Measurements from ENCODE around the gene APCDD1L.

The APCDD1L gene

GRCh38 chr20:58504566-58504965 lies 10.6 kb downstream of the APCDD1L start:
- CTCF ChIA-PET, result interaction anchor here (0.6 kb wide), 1 partner anchor 55 kb away, joined by 3 read pairs; no protein-coding TSS in a partner anchor
- DNase-seq (ENCODE audit: extremely low spot score), result no peak
- TF ChIP-seq FOXA1 (IDR thresholded peaks at IDR 0.05) (no peak), ELF4 (IDR thresholded peaks at IDR 0.05) (no peak), LEF1 (IDR thresholded peaks at IDR 0.05; ENCODE audit: borderline replicate concordance) (no peak), SP1 (IDR thresholded peaks at IDR 0.05) (no peak), ZNF384 (IDR thresholded peaks at IDR 0.05) (no peak)
- POLR2A ChIA-PET, result no interaction called here

GRCh38 chr20:58503668-58504067 lies 11.5 kb downstream of the APCDD1L start:
- ChIA-PET POLR2A (no interaction called here), CTCF (no interaction called here)
- TF ChIP-seq L3MBTL2 (conservative IDR thresholded peaks at IDR 0.05), result no peak
- no peak for TF ChIP-seq FOXM1 (IDR thresholded peaks at IDR 0.05; ENCODE audit: borderline replicate concordance)
- TF ChIP-seq PKNOX1 (IDR thresholded peaks at IDR 0.05), result no peak
- TF ChIP-seq ZNF384 (IDR thresholded peaks at IDR 0.05), result no peak
- TF ChIP-seq CTBP1 (IDR thresholded peaks at IDR 0.05; ENCODE audit: borderline replicate concordance), result no peak
- no peak for TF ChIP-seq FOXK2 (IDR thresholded peaks at IDR 0.05)
- TF ChIP-seq SUZ12 (IDR thresholded peaks at IDR 0.05), result no peak
- TF ChIP-seq FOXA1 (IDR thresholded peaks at IDR 0.05), result no peak
- no peak for TF ChIP-seq ARNT (IDR thresholded peaks at IDR 0.05)
- no peak for TF ChIP-seq BHLHE40 (IDR thresholded peaks at IDR 0.05; ENCODE audit: borderline replicate concordance)
- TF ChIP-seq LEF1 (IDR thresholded peaks at IDR 0.05; ENCODE audit: borderline replicate concordance), result no peak
- TF ChIP-seq TARDBP (IDR thresholded peaks at IDR 0.05), result no peak
- no peak for TF ChIP-seq ELF4 (IDR thresholded peaks at IDR 0.05)
- no peak for TF ChIP-seq HDGF (IDR thresholded peaks at IDR 0.05; ENCODE audit: borderline replicate concordance)
- no peak for TF ChIP-seq NFRKB (IDR thresholded peaks at IDR 0.05)
- no peak for TF ChIP-seq SP1 (IDR thresholded peaks at IDR 0.05)
- no peak for DNase-seq (ENCODE audit: extremely low spot score)

- TF ChIP-seq LEF1 (IDR thresholded peaks at IDR 0.05; ENCODE audit: borderline replicate concordance), result no peak
- no peak for TF ChIP-seq TARDBP (IDR thresholded peaks at IDR 0.05)
- no peak for TF ChIP-seq CTBP1 (IDR thresholded peaks at IDR 0.05; ENCODE audit: borderline replicate concordance)
- no peak for TF ChIP-seq ZNF384 (IDR thresholded peaks at IDR 0.05)
- no peak for TF ChIP-seq BHLHE40 (IDR thresholded peaks at IDR 0.05; ENCODE audit: borderline replicate concordance)
- no peak for TF ChIP-seq HDGF (IDR thresholded peaks at IDR 0.05; ENCODE audit: borderline replicate concordance)
- no peak for TF ChIP-seq PKNOX1 (IDR thresholded peaks at IDR 0.05)
- TF ChIP-seq ARNT (IDR thresholded peaks at IDR 0.05), result no peak
- TF ChIP-seq FOXK2 (IDR thresholded peaks at IDR 0.05), result no peak
- no peak for TF ChIP-seq FOXA1 (IDR thresholded peaks at IDR 0.05)
- no peak for TF ChIP-seq NFRKB (IDR thresholded peaks at IDR 0.05)
- ChIA-PET POLR2A (no interaction called here), CTCF (no interaction called here)
- no peak for DNase-seq (ENCODE audit: extremely low spot score)
Measured at GRCh38 chr20:58500256-58500655, 14.9 kb downstream of the APCDD1L start.

- CTCF ChIA-PET, result no interaction called here
- DNase-seq (ENCODE audit: extremely low spot score), result no peak
- TF ChIP-seq CTBP1 (IDR thresholded peaks at IDR 0.05; ENCODE audit: borderline replicate concordance), result no peak
- POLR2A ChIA-PET, result interaction anchor here (1.1 kb wide), 1 partner anchor 153 kb away, joined by 3 read pairs; the partner anchor contains the start of gene STX16
Measured at GRCh38 chr20:58498470-58499068, 16.6 kb downstream of the APCDD1L start.

- ChIA-PET POLR2A (no interaction called here), CTCF (no interaction called here)
- no peak for TF ChIP-seq BHLHE40 (IDR thresholded peaks at IDR 0.05; ENCODE audit: borderline replicate concordance)
- TF ChIP-seq FOXM1 (IDR thresholded peaks at IDR 0.05; ENCODE audit: borderline replicate concordance), result no peak
- no peak for TF ChIP-seq L3MBTL2 (conservative IDR thresholded peaks at IDR 0.05)
- TF ChIP-seq ZNF384 (IDR thresholded peaks at IDR 0.05), result no peak
- TF ChIP-seq TARDBP (IDR thresholded peaks at IDR 0.05), result no peak
- TF ChIP-seq FOXK2 (IDR thresholded peaks at IDR 0.05), result no peak
- TF ChIP-seq ELF4 (IDR thresholded peaks at IDR 0.05), result no peak
- TF ChIP-seq HDGF (IDR thresholded peaks at IDR 0.05; ENCODE audit: borderline replicate concordance), result no peak
- TF ChIP-seq FOXA1 (IDR thresholded peaks at IDR 0.05), result no peak
- TF ChIP-seq SUZ12 (IDR thresholded peaks at IDR 0.05), result no peak
- TF ChIP-seq SP1 (IDR thresholded peaks at IDR 0.05), result no peak
- DNase-seq (ENCODE audit: extremely low spot score), result no peak
Measured at GRCh38 chr20:58497724-58498469, 17.3 kb downstream of the APCDD1L start.

- POLR2A ChIA-PET, result no interaction called here
- no peak for DNase-seq (ENCODE audit: extremely low spot score)
- TF ChIP-seq ARNT (IDR thresholded peaks at IDR 0.05), result no peak
- TF ChIP-seq ELF4 (IDR thresholded peaks at IDR 0.05), result no peak
- TF ChIP-seq FOXK2 (IDR thresholded peaks at IDR 0.05), result no peak
- TF ChIP-seq LEF1 (IDR thresholded peaks at IDR 0.05; ENCODE audit: borderline replicate concordance), result no peak
- no peak for TF ChIP-seq SUZ12 (IDR thresholded peaks at IDR 0.05)
- no peak for TF ChIP-seq HDGF (IDR thresholded peaks at IDR 0.05; ENCODE audit: borderline replicate concordance)
- TF ChIP-seq FOXA1 (IDR thresholded peaks at IDR 0.05), result no peak
- no peak for TF ChIP-seq SP1 (IDR thresholded peaks at IDR 0.05)
- TF ChIP-seq L3MBTL2 (conservative IDR thresholded peaks at IDR 0.05), result no peak
- no peak for TF ChIP-seq NFRKB (IDR thresholded peaks at IDR 0.05)
- no peak for TF ChIP-seq PKNOX1 (IDR thresholded peaks at IDR 0.05)
- TF ChIP-seq BHLHE40 (IDR thresholded peaks at IDR 0.05; ENCODE audit: borderline replicate concordance), result no peak
- no peak for TF ChIP-seq ZNF384 (IDR thresholded peaks at IDR 0.05)
- no peak for TF ChIP-seq TARDBP (IDR thresholded peaks at IDR 0.05)
- no peak for TF ChIP-seq CTBP1 (IDR thresholded peaks at IDR 0.05; ENCODE audit: borderline replicate concordance)
- CTCF ChIA-PET, result no interaction called here
Measured at GRCh38 chr20:58497076-58497641, 18.0 kb downstream of the APCDD1L start.
